Esophagus (tissue), 2 donors: ENCODE data around the gene SSMEM1. TPM values are rescaled to one million over a fixed set of nuclear protein-coding genes. Genes with fewer than 3 reads are reported as not detected.

Experiments used
- H3K27ac ChIP-seq, 2 donors: one replicate each; pipeline ENCODE4 v1.5.1; 2013; ENCODE audit warnings: low read depth in 2 of 2, mild to moderate bottlenecking in 2 of 2, inconsistent platforms in 1 of 2, low read length in 1 of 2, moderate library complexity in 1 of 2
- H3K27me3 ChIP-seq, 2 donors: one replicate each; pipeline ENCODE4 v1.6.1; 2013; ENCODE audit warnings: low read length in 2 of 2, control low read depth in 1 of 2, mild to moderate bottlenecking in 1 of 2; ENCODE audit not compliant: insufficient read depth in 2 of 2, control insufficient read depth in 1 of 2
- H3K36me3 ChIP-seq, 2 donors: one replicate each; pipeline ENCODE4 v1.6.1; 2013; ENCODE audit warnings: low read length in 1 of 2; ENCODE audit not compliant: control insufficient read depth in 2 of 2, insufficient read depth in 2 of 2
- H3K4me1 ChIP-seq, 2 donors: one replicate each; pipeline ENCODE4 v1.6.1; 2013; ENCODE audit warnings: low read length in 1 of 2; ENCODE audit not compliant: control insufficient read depth in 2 of 2, insufficient read depth in 2 of 2
- H3K4me3 ChIP-seq, 2 donors: one replicate each; pipeline ENCODE4 v1.5.1; 2013; ENCODE audit warnings: low read length in 2 of 2, mild to moderate bottlenecking in 2 of 2, low read depth in 1 of 2, moderate library complexity in 1 of 2
- H3K9me3 ChIP-seq, 2 donors: one replicate each; pipeline ENCODE4 v1.6.1; 2013; ENCODE audit warnings: mild to moderate bottlenecking in 2 of 2, low read depth in 1 of 2, low read length in 1 of 2, moderate library complexity in 1 of 2; ENCODE audit not compliant: control insufficient read depth in 2 of 2, insufficient read depth in 1 of 2
- WGBS, 2 donors: extraction: QIAGEN DNeasy Blood & Tissue Kit; methylation state at CpG; one replicate each; pipeline ENCODE4 v1.1.7; 2013; 5-methylcytosine and 5-hydroxymethylcytosine counted together
- polyA plus RNA-seq, 2 donors: library from polyadenylated mRNA; stranded (reverse); fragments of 200-250 nt; gene quantifications; one replicate each; pipeline ENCODE4 v1.2.3, GENCODE V29; 2013
- donor health status: healthy with polysubstance abuse.
- donor health status: Bipolar disorder and iron deficiency.

Gene SSMEM1
- polyA plus RNA-seq, 2 donors = not detected

GRCh38 chr7:130263130-130263529, 55.5 kb downstream of the SSMEM1 start:
- no peak overlapping the region for H3K27ac ChIP-seq
- no peaks in the 10 kb centered on the region for H3K4me1 ChIP-seq
- no peaks in the 10 kb centered on the region for H3K9me3 ChIP-seq
- no peaks in the 10 kb centered on the region for H3K36me3 ChIP-seq
- WGBS, 2 donors = 65 to 82% methylated on average over 2 of the region's 2 CpGs
- no peak overlapping the region for H3K4me3 ChIP-seq
- peaks cover 0 to 2% of the 10 kb centered on the region in 2 donors for H3K27me3 ChIP-seq

Other genes with a start within 250 kb of the SSMEM1 start
- gene ZC3HC1, start 156.5 kb upstream of the SSMEM1 start, polyA plus RNA-seq = 1 to 10 TPM; 6.5 to 7.2 TPM
- gene KLHDC10, start 137.3 kb upstream of the SSMEM1 start, polyA plus RNA-seq = 1 to 10 TPM; 6.6 to 7.3 TPM
- gene TMEM209, start 2.5 kb upstream of the SSMEM1 start, polyA plus RNA-seq = 1 to 10 TPM; 4.0 to 4.2 TPM
- under 1 TPM; 0.14 to 0.37 TPM for gene CPA2, start 59.0 kb downstream of the SSMEM1 start, polyA plus RNA-seq
- 10 to 100 TPM in 1 of 2 donors, 1 to 10 TPM in 1; 8.4 to 41.2 TPM for gene CPA4, start 85.3 kb downstream of the SSMEM1 start, polyA plus RNA-seq
- gene CPA5, start 137.0 kb downstream of the SSMEM1 start, polyA plus RNA-seq = under 1 TPM; 0.01 to 0.04 TPM
- 1 to 10 TPM in 1 of 2 donors, under 1 TPM in 1; 0.20 to 1.1 TPM for gene CPA1, start 172.6 kb downstream of the SSMEM1 start, polyA plus RNA-seq
- 1 to 10 TPM; 2.3 to 2.5 TPM for gene CEP41, start 233.2 kb downstream of the SSMEM1 start, polyA plus RNA-seq